CD14-positive monocyte (primary cell): Measurements from ENCODE around the gene PRR33. TPM values are rescaled to one million over a fixed set of nuclear protein-coding genes. Genes with fewer than 3 reads are reported as not detected.

Source experiments
- DNase-seq, 3 donors: peaks; one replicate each; pipeline ENCODE4 v3.0.0-alpha.2; 2011 to 2022
- H2AFZ ChIP-seq: 2 replicates; pipeline ENCODE4 v1.6.0; 2012; ENCODE audit warnings: mild to moderate bottlenecking, low read depth, low read length, inconsistent platforms; ENCODE audit not compliant: insufficient read depth, poor library complexity, severe bottlenecking
- H3K27ac ChIP-seq, 2 donors: 1 replicate in 1 of 2; 2 replicates in 1 of 2; pipeline ENCODE4 v1.5.1; 2012 to 2013; ENCODE audit warnings: low read length in 2 of 2, control low read depth in 1 of 2, inconsistent platforms in 1 of 2, low read depth in 1 of 2, mild to moderate bottlenecking in 1 of 2
- H3K27me3 ChIP-seq, 2 donors: one replicate each; pipeline versions ENCODE4 v1.6.0 to v1.6.1; 2011 to 2013; ENCODE audit warnings: low read length in 2 of 2; ENCODE audit not compliant: control insufficient read depth in 2 of 2, insufficient read depth in 2 of 2
- H3K36me3 ChIP-seq, 2 donors: replicated peaks in 1 of 2; 1 replicate in 1 of 2; 2 replicates in 1 of 2; pipeline versions ENCODE4 v1.5.1 to v1.6.1; 2012 to 2013; ENCODE audit warnings: low read length in 2 of 2, control low read depth in 1 of 2, inconsistent platforms in 1 of 2, mild to moderate bottlenecking in 1 of 2; ENCODE audit not compliant: insufficient read depth in 2 of 2, control insufficient read depth in 1 of 2
- H3K4me1 ChIP-seq, 2 donors: 1 replicate in 1 of 2; 2 replicates in 1 of 2; pipeline versions ENCODE4 v1.5.1 to v1.6.1; 2012 to 2013; ENCODE audit warnings: low read length in 2 of 2, control low read depth in 1 of 2, inconsistent platforms in 1 of 2, mild to moderate bottlenecking in 1 of 2, moderate library complexity in 1 of 2; ENCODE audit not compliant: insufficient read depth in 2 of 2, control insufficient read depth in 1 of 2
- H3K4me2 ChIP-seq: replicated peaks from 2 replicates; pipeline ENCODE3; 2012; ENCODE audit warnings: low read length, moderate library complexity, mild to moderate bottlenecking; ENCODE audit not compliant: poor library complexity, severe bottlenecking; ENCODE audit errors: extremely low read depth
- H3K4me3 ChIP-seq, 3 experiments: fragments of 200-600 bp in 1 of 3; sonication (generic) in 1 of 3; replicated peaks in 1 of 3; 1 replicate in 2 of 3; 2 replicates in 1 of 3; pipeline ENCODE4 v1.5.1; 2011 to 2013; ENCODE audit warnings: low read length in 3 of 3, mild to moderate bottlenecking in 3 of 3, control low read depth in 2 of 3, low read depth in 2 of 3, inconsistent platforms in 1 of 3, moderate library complexity in 1 of 3
- H3K79me2 ChIP-seq: 2 replicates; pipeline ENCODE4 v1.6.0; 2012; ENCODE audit warnings: mild to moderate bottlenecking, control low read depth, inconsistent platforms, low read length, moderate library complexity; ENCODE audit not compliant: insufficient read depth
- H3K9ac ChIP-seq: 2 replicates; pipeline ENCODE4 v1.6.0; 2017; ENCODE audit warnings: low read length, mild to moderate bottlenecking; ENCODE audit not compliant: insufficient read depth, poor library complexity, severe bottlenecking
- H3K9me3 ChIP-seq, 2 donors: replicated peaks in 1 of 2; 1 replicate in 1 of 2; 2 replicates in 1 of 2; pipeline versions ENCODE4 v1.5.1 to v1.6.1; 2012 to 2013; ENCODE audit warnings: low read length in 2 of 2, control low read depth in 1 of 2; ENCODE audit not compliant: control insufficient read depth in 1 of 2, insufficient read depth in 1 of 2
- H4K20me1 ChIP-seq: 2 replicates; pipeline ENCODE4 v1.6.0; 2012; ENCODE audit warnings: mild to moderate bottlenecking, low read length, control low read depth, moderate library complexity; ENCODE audit not compliant: insufficient read depth
- H3K27ac Mint-ChIP-seq, 7 donors: one replicate each; pipeline ENCODE4 v1.8.0; 2020; ENCODE audit warnings: mild to moderate bottlenecking in 7 of 7, mixed read lengths in 7 of 7, moderate library complexity in 6 of 7, inconsistent platforms in 2 of 7
- H3K27me3 Mint-ChIP-seq, 3 donors: one replicate each; pipeline ENCODE4 v1.8.0; 2021 to 2022; ENCODE audit warnings: low read depth in 3 of 3, mild to moderate bottlenecking in 3 of 3, mixed read lengths in 3 of 3, moderate library complexity in 3 of 3, inconsistent platforms in 1 of 3
- H3K36me3 Mint-ChIP-seq, 2 donors: one replicate each; pipeline ENCODE4 v1.8.0; 2020; ENCODE audit warnings: mixed read lengths in 2 of 2, inconsistent platforms in 1 of 2, mild to moderate bottlenecking in 1 of 2
- H3K4me1 Mint-ChIP-seq: one replicate; pipeline ENCODE4 v1.8.0; 2020; ENCODE audit warnings: mild to moderate bottlenecking, mixed read lengths
- H3K4me3 Mint-ChIP-seq, 2 donors: one replicate each; pipeline ENCODE4 v1.8.0; 2020; ENCODE audit warnings: mild to moderate bottlenecking in 2 of 2, mixed read lengths in 2 of 2, moderate library complexity in 1 of 2
- H3K9me3 Mint-ChIP-seq, 7 donors: one replicate each; pipeline ENCODE4 v1.8.0; 2020 to 2022; ENCODE audit warnings: mixed read lengths in 7 of 7, mild to moderate bottlenecking in 6 of 7, moderate library complexity in 6 of 7, inconsistent platforms in 2 of 7
- CTCF ChIP-seq: fragments of 200-600 bp; IDR thresholded peaks from one replicate; pipeline ENCODE4 v1.8.0; 2022; ENCODE audit warnings: antibody characterized with exemption, mild to moderate bottlenecking
- WGBS: methylation state at CpG from one replicate; pipeline ENCODE4 v1.1.5; 2013; ENCODE audit warnings: missing lambda C conversion rate; ENCODE audit not compliant: insufficient coverage; 5-methylcytosine and 5-hydroxymethylcytosine counted together
- intact Hi-C, 2 donors: fragments of 100-400 bp; cut with micrococcal nuclease; formaldehyde crosslinking; loops; one replicate each; pipeline versions ENCODE4 v1.15.0 to v1.15.1; 2023
- polyA plus RNA-seq, 3 donors: library from polyadenylated mRNA; depleted of rRNA in 1 of 3; unstranded in 2 of 3; stranded (reverse) in 1 of 3; fragments of 300-500 nt in 2 of 3; fragments of >200 nt in 1 of 3; fragmentation: Illumina TruSeq in 2 of 3; gene quantifications; 1 replicate in 2 of 3; 2 replicates in 1 of 3; pipeline ENCODE4 v1.2.3, GENCODE V29; 2012 to 2021

The PRR33 gene
- polyA plus RNA-seq, 3 donors, result not detected

GRCh38 chr11:1866226-1866625, 25.5 kb downstream of the PRR33 start:
- Histone ChIP-seq H3K9ac (no peak overlapping the region), H3K4me3 (no peak overlapping the region), H3K9me3 (no peaks in the 10 kb centered on the region), H3K4me1 (peaks cover 35 to 65% of the 10 kb centered on the region in 2 donors), H2AFZ (no peak overlapping the region), H3K27ac (no peak overlapping the region), H4K20me1 (peaks cover 100% of the 10 kb centered on the region), H3K27me3 (no peaks in the 10 kb centered on the region), H3K4me2 (no peak overlapping the region), H3K79me2 (peaks cover 99% of the 10 kb centered on the region), H3K36me3 (peaks cover 43 to 72% of the 10 kb centered on the region in 2 donors)
- H3K4me3 Mint-ChIP-seq, result no peak overlapping the region
- H3K27ac Mint-ChIP-seq, result peak overlapping the region in 2 of 7 donors; percentile 6 to 77
- TF ChIP-seq CTCF, result no peak
- DNase-seq, result no peak
- H3K4me1 Mint-ChIP-seq, result peaks cover 30% of the 10 kb centered on the region
- H3K27me3 Mint-ChIP-seq, result peaks cover 4 to 12% (median 4%) of the 10 kb centered on the region in 3 donors
- H3K36me3 Mint-ChIP-seq, result peaks cover 51 to 59% of the 10 kb centered on the region in 2 donors
- intact Hi-C loops, result no loop called here
- 100% methylated on average over 3 of the region's 8 CpGs for WGBS
- peaks cover 0 to 2% (median 0%) of the 10 kb centered on the region in 7 donors for H3K9me3 Mint-ChIP-seq

GRCh38 chr11:1864831-1865665, 26.6 kb downstream of the PRR33 start:
- peak overlapping the region in 1 of 3 experiments; percentile 57 for H3K4me3 ChIP-seq
- H3K4me1 Mint-ChIP-seq, result peaks cover 19% of the 10 kb centered on the region
- H3K9me3 Mint-ChIP-seq, result peaks cover 0 to 2% (median 0%) of the 10 kb centered on the region in 7 donors
- H3K27me3 Mint-ChIP-seq, result peaks cover 4 to 10% (median 4%) of the 10 kb centered on the region in 3 donors
- H3K4me1 ChIP-seq, result peaks cover 35 to 55% of the 10 kb centered on the region in 2 donors
- peak overlapping the region in 4 of 7 donors; percentile 37 to 83 (median 64) for H3K27ac Mint-ChIP-seq
- no peaks in the 10 kb centered on the region for H3K9me3 ChIP-seq
- no peak overlapping the region for H3K9ac ChIP-seq
- peaks cover 41 to 48% of the 10 kb centered on the region in 2 donors for H3K36me3 Mint-ChIP-seq
- peak overlapping the region; percentile 43 for H3K4me2 ChIP-seq
- peaks cover 99% of the 10 kb centered on the region for H3K79me2 ChIP-seq
- no peak for DNase-seq
- no peaks in the 10 kb centered on the region for H3K27me3 ChIP-seq
- 86% methylated on average over 27 of the region's 30 CpGs for whole genome bisulfite sequencing
- intact Hi-C loops, result no loop called here
- peak overlapping the region in 1 of 2 donors; percentile 70 for H3K27ac ChIP-seq
- H3K4me3 Mint-ChIP-seq, result peak overlapping the region; percentile 48 to 58
- no peak overlapping the region for H2AFZ ChIP-seq
- peaks cover 42 to 68% of the 10 kb centered on the region in 2 donors for H3K36me3 ChIP-seq
- no peak for TF ChIP-seq CTCF
- peaks cover 100% of the 10 kb centered on the region for H4K20me1 ChIP-seq
